Natural killer cell (primary cell): ENCODE results near the gene ZNF185. TPM values are rescaled to one million over a fixed set of nuclear protein-coding genes. Genes with fewer than 3 reads are reported as not detected.

Experiments
- ATAC-seq, 3 donors: fragments of 150-1000 bp in 2 of 3; fragments of 200-7000 bp in 1 of 3; cut with Tn5 transposase; 1 replicate in 1 of 3; 2 replicates in 2 of 3; pipeline ENCODE4 v1.10.0; 2021; ENCODE audit warnings: mild to moderate bottlenecking in 2 of 3, moderate library complexity in 2 of 3
- DNase-seq, 2 donors: peaks; one replicate each; pipeline versions ENCODE4 v3.0.0 to v3.0.0-alpha.2; 2013 to 2021; ENCODE audit warnings: mixed read lengths in 1 of 2
- H3K27ac ChIP-seq: one replicate; pipeline ENCODE4 v1.5.1; 2013; ENCODE audit warnings: mild to moderate bottlenecking, low read length
- H3K27me3 ChIP-seq: one replicate; pipeline ENCODE4 v1.6.1; 2013; ENCODE audit warnings: low read length; ENCODE audit not compliant: control insufficient read depth, insufficient read depth
- H3K36me3 ChIP-seq: one replicate; pipeline ENCODE4 v1.6.1; 2013; ENCODE audit warnings: low read length; ENCODE audit not compliant: control insufficient read depth, insufficient read depth
- H3K4me1 ChIP-seq: one replicate; pipeline ENCODE4 v1.6.1; 2013; ENCODE audit warnings: low read length; ENCODE audit not compliant: control insufficient read depth, insufficient read depth
- H3K4me3 ChIP-seq: one replicate; pipeline ENCODE4 v1.5.1; 2013; ENCODE audit warnings: low read length
- H3K9me3 ChIP-seq: one replicate; pipeline ENCODE4 v1.6.1; 2013; ENCODE audit warnings: low read length; ENCODE audit not compliant: control insufficient read depth, insufficient read depth
- H3K27ac Mint-ChIP-seq, 2 donors: one replicate each; pipeline ENCODE4 v1.8.0; 2022; ENCODE audit warnings: mild to moderate bottlenecking in 2 of 2, mixed read lengths in 2 of 2, moderate library complexity in 1 of 2
- H3K27me3 Mint-ChIP-seq, 2 donors: one replicate each; pipeline ENCODE4 v1.8.0; 2022; ENCODE audit warnings: low read depth in 2 of 2, mixed read lengths in 2 of 2
- H3K36me3 Mint-ChIP-seq: one replicate; pipeline ENCODE4 v1.8.0; 2022; ENCODE audit warnings: mixed read lengths
- H3K4me1 Mint-ChIP-seq, 2 donors: one replicate each; pipeline ENCODE4 v1.8.0; 2022; ENCODE audit warnings: mixed read lengths in 2 of 2
- H3K4me3 Mint-ChIP-seq: one replicate; pipeline ENCODE4 v1.8.0; 2022; ENCODE audit warnings: mild to moderate bottlenecking, moderate library complexity, mixed read lengths
- H3K9me3 Mint-ChIP-seq, 2 donors: one replicate each; pipeline ENCODE4 v1.8.0; 2022; ENCODE audit warnings: mixed read lengths in 2 of 2
- CTCF ChIP-seq: fragments of 200-600 bp; IDR thresholded peaks from one replicate; pipeline ENCODE4 v1.8.0; 2022; ENCODE audit warnings: antibody characterized with exemption
- WGBS: methylation state at CpG from one replicate; pipeline ENCODE4 v1.1.7; 2013; ENCODE audit warnings: missing lambda C conversion rate; ENCODE audit not compliant: insufficient coverage; 5-methylcytosine and 5-hydroxymethylcytosine counted together
- intact Hi-C: fragments of 100-400 bp; cut with micrococcal nuclease; formaldehyde crosslinking; loops from one replicate; pipeline ENCODE4 v1.14.2; 2022
- total RNA-seq, 4 donors: library from RNA; stranded (reverse); fragments of 120-200 nt in 1 of 4; gene quantifications; one replicate each; pipeline versions ENCODE4 v1.2.3 to v1.2.4, GENCODE V29; 2013 to 2022

Gene ZNF185
- total RNA-seq, 3 donors from 2014 or later (not counting 1 experiment from before 2014, with no cell fraction given) = 1.9 to 12.4 (median 6.5) TPM

- Mint-ChIP-seq H3K27me3 (peaks cover 27 to 42% of the 10 kb centered on the region in 2 donors), H3K36me3 (no peaks in the 10 kb centered on the region), H3K4me3 (no peak overlapping the region), H3K27ac (no peak overlapping the region), H3K9me3 (no peaks in the 10 kb centered on the region), H3K4me1 (no peaks in the 10 kb centered on the region)
- no peak overlapping the region for H3K27ac ChIP-seq
- H3K9me3 ChIP-seq = no peaks in the 10 kb centered on the region
- no peaks in the 10 kb centered on the region for H3K27me3 ChIP-seq
- no peaks in the 10 kb centered on the region for H3K4me1 ChIP-seq
- DNase-seq = no peak
- H3K36me3 ChIP-seq = no peaks in the 10 kb centered on the region
- H3K4me3 ChIP-seq = no peak overlapping the region
- intact Hi-C loops = no loop called here
- ATAC-seq = no peak
- 86% methylated on average over 15 of the region's 22 CpGs for WGBS
- no peak for TF ChIP-seq CTCF
These were observed 4.6 kb upstream of the ZNF185 start for GRCh38 chrX:152892999-152893891.

GRCh38 chrX:152893980-152894610 is 3.8 kb upstream of the ZNF185 start:
- TF ChIP-seq CTCF = no peak
- H3K9me3 ChIP-seq = no peaks in the 10 kb centered on the region
- no peak overlapping the region for H3K27ac Mint-ChIP-seq
- no peaks in the 10 kb centered on the region for H3K36me3 Mint-ChIP-seq
- no peaks in the 10 kb centered on the region for H3K27me3 ChIP-seq
- no peaks in the 10 kb centered on the region for H3K4me1 ChIP-seq
- H3K4me1 Mint-ChIP-seq = no peaks in the 10 kb centered on the region
- peaks cover 27 to 38% of the 10 kb centered on the region in 2 donors for H3K27me3 Mint-ChIP-seq
- ATAC-seq = no peak
- 88% methylated on average over 7 of the region's 9 CpGs for WGBS
- no peaks in the 10 kb centered on the region for H3K9me3 Mint-ChIP-seq
- no peaks in the 10 kb centered on the region for H3K36me3 ChIP-seq
- H3K4me3 ChIP-seq = no peak overlapping the region
- no peak for DNase-seq
- no peak overlapping the region for H3K4me3 Mint-ChIP-seq
- intact Hi-C loops = no loop called here
- H3K27ac ChIP-seq = no peak overlapping the region

- no peak for TF ChIP-seq CTCF
- H3K27ac ChIP-seq = no peak overlapping the region
- H3K4me1 ChIP-seq = no peaks in the 10 kb centered on the region
- no peaks in the 10 kb centered on the region for H3K36me3 ChIP-seq
- no peaks in the 10 kb centered on the region for H3K27me3 ChIP-seq
- no peaks in the 10 kb centered on the region for H3K4me1 Mint-ChIP-seq
- intact Hi-C loops = no loop called here
- H3K4me3 Mint-ChIP-seq = no peak overlapping the region
- no peak overlapping the region for H3K27ac Mint-ChIP-seq
- no peaks in the 10 kb centered on the region for H3K9me3 ChIP-seq
- H3K4me3 ChIP-seq = no peak overlapping the region
- no peaks in the 10 kb centered on the region for H3K9me3 Mint-ChIP-seq
- ATAC-seq (no peak), DNase-seq (no peak)
- H3K36me3 Mint-ChIP-seq = no peaks in the 10 kb centered on the region
- 91% methylated on average over 3 of the region's 3 CpGs for WGBS
- peaks cover 19 to 28% of the 10 kb centered on the region in 2 donors for H3K27me3 Mint-ChIP-seq
These were observed 2.7 kb upstream of the ZNF185 start for GRCh38 chrX:152895121-152895520.
